ENCODE results near the gene PRR33. TPM values are rescaled to one million over a fixed set of nuclear protein-coding genes. Genes with fewer than 3 reads are reported as not detected.

The PRR33 gene
- total RNA-seq, 2 experiments from 2014 or later, result 0.07 TPM; not detected in 1

- POLR2A ChIA-PET, result no interaction called here
- Mint-ChIP-seq H3K4me3 (no peak overlapping the region), H3K36me3 (no peaks in the 10 kb centered on the region), H3K27ac (no peak overlapping the region), H3K27me3 (peaks cover 4% of the 10 kb centered on the region), H3K4me1 (ENCODE audit: low read depth) (peaks cover 2% of the 10 kb centered on the region), H3K9me3 (no peaks in the 10 kb centered on the region)
- intact Hi-C loops (cut with micrococcal nuclease), result no loop called here
- no peak for DNase-seq
- CTCF ChIA-PET, result no interaction called here
Observed at GRCh38 chr11:1925373-1926155, 33.9 kb upstream of the PRR33 start.

GRCh38 chr11:1924646-1925372 is 33.1 kb upstream of the PRR33 start:
- Mint-ChIP-seq H3K9me3 (no peaks in the 10 kb centered on the region), H3K27ac (no peak overlapping the region), H3K4me1 (ENCODE audit: low read depth) (no peaks in the 10 kb centered on the region), H3K36me3 (no peaks in the 10 kb centered on the region), H3K4me3 (no peak overlapping the region), H3K27me3 (peaks cover 4% of the 10 kb centered on the region)
- ChIA-PET CTCF (interaction anchor here (1.5 kb wide), 1 partner anchor 42 kb away, joined by 8 read pairs; no protein-coding TSS in a partner anchor), POLR2A (no interaction called here)
- intact Hi-C loops (cut with micrococcal nuclease), result no loop called here
- no peak for DNase-seq

- Mint-ChIP-seq H3K4me1 (ENCODE audit: low read depth) (no peaks in the 10 kb centered on the region), H3K36me3 (no peaks in the 10 kb centered on the region), H3K27me3 (peaks cover 4% of the 10 kb centered on the region), H3K4me3 (no peak overlapping the region), H3K9me3 (no peaks in the 10 kb centered on the region), H3K27ac (no peak overlapping the region)
- DNase-seq, result no peak
- CTCF ChIA-PET, result interaction anchor here (1.5 kb wide), 2 partner anchors 42 to 114 kb away, joined by 3 to 8 read pairs; no protein-coding TSS in a partner anchor
- intact Hi-C loops (cut with micrococcal nuclease), result no loop called here
- POLR2A ChIA-PET, result no interaction called here
Observed at GRCh38 chr11:1924181-1924580, 32.5 kb upstream of the PRR33 start.

DNA sequence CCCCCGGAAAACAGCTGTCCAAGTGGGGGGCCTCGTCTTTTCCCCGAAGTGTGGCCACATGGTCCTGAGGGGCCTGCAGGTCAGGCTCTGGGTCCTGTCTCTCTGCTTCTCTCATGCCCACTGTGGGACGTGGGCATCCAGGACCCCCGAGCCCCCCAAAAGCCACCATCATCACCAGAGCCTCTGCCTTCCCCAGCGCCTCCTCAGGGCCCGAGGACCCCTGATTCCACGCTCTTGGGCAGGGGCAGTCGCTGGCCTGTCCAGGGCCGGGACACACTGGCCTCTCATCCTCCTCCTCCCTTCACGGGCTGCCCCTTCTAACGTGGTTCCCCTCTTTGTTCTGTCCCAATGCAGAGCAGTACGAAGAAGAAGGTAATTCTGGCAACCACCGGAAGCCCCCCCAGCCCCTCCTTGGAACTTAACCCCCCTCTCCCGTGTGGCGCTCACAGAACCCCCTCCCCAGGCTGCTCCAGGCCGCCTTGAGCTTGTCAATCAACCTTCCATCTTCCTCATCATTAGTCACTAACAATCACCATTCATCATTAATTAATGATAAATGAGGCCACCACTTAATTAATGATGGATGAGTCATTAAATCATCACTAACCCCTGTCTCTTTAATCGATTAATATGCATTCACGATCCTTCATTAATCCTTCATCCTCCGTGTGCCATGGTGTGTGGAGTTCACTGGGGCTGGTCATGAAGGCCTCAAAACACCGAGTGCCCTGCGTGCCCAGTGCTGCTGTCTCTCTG is 31.7 kb upstream of the PRR33 start:
- intact Hi-C loops (cut with micrococcal nuclease), result no loop called here
- Mint-ChIP-seq H3K27ac (no peak overlapping the region), H3K9me3 (no peaks in the 10 kb centered on the region), H3K4me3 (no peak overlapping the region), H3K36me3 (no peaks in the 10 kb centered on the region), H3K4me1 (ENCODE audit: low read depth) (no peaks in the 10 kb centered on the region), H3K27me3 (peaks cover 4% of the 10 kb centered on the region)
- DNase-seq, result no peak
- CTCF ChIA-PET, result interaction anchor here (1.5 to 2.3 kb wide), 3 partner anchors 41 to 228 kb away, joined by 3 to 11 read pairs (median 8); no protein-coding TSS in a partner anchor
- POLR2A ChIA-PET, result no interaction called here

DNA sequence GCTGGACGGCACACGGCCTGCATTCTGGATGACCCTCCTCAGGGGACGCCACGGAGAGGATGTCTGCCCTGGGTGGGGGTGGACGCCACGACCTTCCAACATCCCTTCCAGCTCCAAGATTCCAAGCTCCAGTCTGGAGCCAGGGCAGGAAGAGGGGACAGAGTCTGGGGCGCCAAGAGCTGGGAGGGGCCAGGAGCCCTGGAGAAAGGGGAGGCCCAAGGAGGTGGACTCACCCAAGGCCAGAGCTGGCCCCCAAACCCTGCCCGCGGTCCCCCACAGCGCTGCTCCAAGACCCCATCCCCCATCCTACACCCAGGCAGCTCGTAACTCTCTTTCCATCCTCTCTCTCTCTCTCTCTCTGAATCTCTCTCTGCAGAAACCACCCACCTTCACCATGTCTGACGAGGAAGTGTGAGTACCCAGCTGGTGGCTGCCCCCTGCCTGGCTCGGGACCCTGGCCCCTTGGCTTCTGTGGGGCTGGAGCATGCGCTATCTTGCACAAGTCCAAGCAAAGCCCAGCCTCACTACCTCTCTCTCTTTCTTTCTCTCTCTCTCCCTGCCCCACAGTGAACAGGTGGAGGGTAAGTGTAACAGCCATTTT is 30.9 kb upstream of the PRR33 start:
- Mint-ChIP-seq H3K27ac (no peak overlapping the region), H3K27me3 (peaks cover 4% of the 10 kb centered on the region), H3K4me1 (ENCODE audit: low read depth) (no peaks in the 10 kb centered on the region), H3K36me3 (no peaks in the 10 kb centered on the region), H3K9me3 (no peaks in the 10 kb centered on the region), H3K4me3 (no peak overlapping the region)
- DNase-seq, result no peak
- intact Hi-C loops (cut with micrococcal nuclease), result no loop called here
- ChIA-PET POLR2A (no interaction called here), CTCF (interaction anchor here (1.4 to 3.4 kb wide), 6 partner anchors 40 to 229 kb away, joined by 3 to 22 read pairs (median 8); partner anchors contain the start of gene SYT8)

GRCh38 chr11:1921574-1922141 is 30.0 kb upstream of the PRR33 start:
- no peak for DNase-seq
- Mint-ChIP-seq H3K27ac (no peak overlapping the region), H3K9me3 (no peaks in the 10 kb centered on the region), H3K4me1 (ENCODE audit: low read depth) (peaks cover 2% of the 10 kb centered on the region), H3K4me3 (no peak overlapping the region), H3K36me3 (no peaks in the 10 kb centered on the region), H3K27me3 (peaks cover 4% of the 10 kb centered on the region)
- ChIA-PET CTCF (interaction anchor here (0.7 to 3.4 kb wide), 8 partner anchors 19 to 269 kb away, joined by 3 to 22 read pairs (median 7); partner anchors contain the start of gene SYT8), POLR2A (no interaction called here)
- intact Hi-C loops (cut with micrococcal nuclease), result no loop called here

DNA sequence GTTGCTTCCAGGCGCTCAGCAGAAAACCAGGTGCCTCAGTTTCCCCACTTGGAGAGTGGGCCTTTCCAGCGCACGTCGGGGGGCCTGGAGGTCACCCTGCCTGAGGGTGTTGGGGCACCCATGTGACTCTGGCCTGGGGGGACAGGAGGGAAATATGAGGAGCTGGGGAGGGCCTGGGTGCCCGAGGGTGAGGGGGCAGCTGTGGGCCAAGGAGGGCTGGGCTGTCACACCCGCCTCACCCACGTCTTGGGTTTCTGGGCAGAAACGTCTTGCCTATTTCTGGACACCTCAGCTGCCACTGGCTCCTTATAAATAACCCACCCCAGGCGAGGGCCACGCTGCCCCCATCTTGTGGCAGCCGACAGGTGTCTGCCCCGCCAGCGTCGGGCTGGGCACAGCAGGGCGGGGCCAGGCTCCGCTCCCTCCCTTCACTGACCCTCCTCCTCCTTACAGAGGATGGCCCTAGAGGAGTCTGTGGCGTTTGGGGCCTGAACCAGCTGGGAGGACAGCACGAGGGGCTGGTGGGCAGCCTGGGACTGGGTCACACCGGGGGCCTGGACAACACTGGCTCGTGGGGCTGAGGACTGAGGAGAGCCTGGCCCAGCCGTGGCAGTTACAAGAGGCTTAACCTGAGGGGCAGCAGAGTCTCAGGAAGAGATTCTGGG is 29.3 kb upstream of the PRR33 start:
- Mint-ChIP-seq H3K4me3 (no peak overlapping the region), H3K36me3 (no peaks in the 10 kb centered on the region), H3K27ac (no peak overlapping the region), H3K4me1 (ENCODE audit: low read depth) (peaks cover 4% of the 10 kb centered on the region), H3K27me3 (peaks cover 4% of the 10 kb centered on the region), H3K9me3 (no peaks in the 10 kb centered on the region)
- no peak for DNase-seq
- intact Hi-C loops (cut with micrococcal nuclease), result no loop called here
- CTCF ChIA-PET, result interaction anchor here (0.7 to 3.4 kb wide), 7 partner anchors 19 to 268 kb away, joined by 3 to 22 read pairs (median 7); partner anchors contain the start of gene SYT8
- POLR2A ChIA-PET, result no interaction called here

DNA sequence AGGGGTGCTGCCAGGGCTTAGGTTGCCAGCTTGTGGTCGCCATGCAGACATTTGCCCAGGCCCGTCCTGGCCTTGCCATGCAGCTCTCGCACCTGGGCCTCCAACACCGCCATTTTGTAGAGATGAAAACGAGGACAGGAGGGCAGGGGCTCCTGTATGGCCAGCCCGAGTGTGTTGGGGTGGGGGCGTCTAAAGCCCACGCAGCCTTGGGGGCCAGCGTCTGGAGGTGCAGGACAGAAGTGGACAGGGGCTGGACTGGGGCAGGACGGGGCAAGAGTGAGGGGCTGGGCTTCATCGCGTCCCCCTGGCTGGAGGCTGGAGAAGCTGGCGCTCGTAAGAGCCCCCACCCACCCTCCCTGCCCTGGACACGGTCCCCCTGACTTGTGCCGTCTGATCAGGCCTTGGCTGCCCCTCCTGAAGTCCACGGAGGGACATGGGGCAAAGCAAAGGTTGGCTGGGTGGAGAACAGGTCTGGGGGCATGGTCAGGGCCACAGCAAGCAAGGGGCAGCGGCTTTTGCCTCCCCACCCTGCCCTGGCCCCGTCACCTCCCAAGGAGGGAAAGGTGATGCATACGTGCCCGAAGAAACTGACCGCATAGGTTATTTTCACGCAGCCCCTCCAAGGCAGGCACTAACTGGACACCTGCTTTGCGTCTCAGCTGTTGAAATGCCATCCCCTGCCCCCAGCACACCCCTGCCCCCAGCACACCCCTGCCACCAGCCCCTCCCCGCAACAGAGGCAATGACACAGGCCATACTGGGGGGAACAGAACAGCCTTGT is 28.6 kb upstream of the PRR33 start:
- no peak for DNase-seq
- Mint-ChIP-seq H3K4me1 (ENCODE audit: low read depth) (peaks cover 9% of the 10 kb centered on the region), H3K27ac (no peak overlapping the region), H3K4me3 (no peak overlapping the region), H3K36me3 (no peaks in the 10 kb centered on the region), H3K9me3 (no peaks in the 10 kb centered on the region), H3K27me3 (peaks cover 4% of the 10 kb centered on the region)
- intact Hi-C loops (cut with micrococcal nuclease), result no loop called here
- ChIA-PET CTCF (interaction anchor here (3.4 kb wide), 1 partner anchor 37 kb away, joined by 22 read pairs; no protein-coding TSS in a partner anchor), POLR2A (no interaction called here)

GRCh38 chr11:1919391-1920127 is 27.9 kb upstream of the PRR33 start, which contains the start of gene TNNT3:
TSS of gene TNNT3 (plus strand) at chr11:1919703. CDS start at chr11:1922875, 3,172 bp downstream.
- no peak within 1 kb of the TSS for H3K4me3 Mint-ChIP-seq
- H3K27ac Mint-ChIP-seq, result no peak within 1 kb of the TSS
- intact Hi-C loops (cut with micrococcal nuclease), result loop anchor here (5.0 kb wide), 1 partner anchor 37 kb away; no protein-coding TSS in a partner anchor
- H3K9me3 Mint-ChIP-seq, result no peaks in the 10 kb centered on the region
- H3K4me1 Mint-ChIP-seq (ENCODE audit: low read depth), result peaks cover 9% of the 10 kb centered on the region
- H3K36me3 Mint-ChIP-seq, result no peaks in the 10 kb centered on the region
- CTCF ChIA-PET, result interaction anchor here (3.4 kb wide), 1 partner anchor 37 kb away, joined by 22 read pairs; no protein-coding TSS in a partner anchor
- peaks cover 10% of the 10 kb centered on the region for H3K27me3 Mint-ChIP-seq
- no peak for DNase-seq
- POLR2A ChIA-PET, result no interaction called here
